ENCODE measurements around the gene TMEM196. TPM values are rescaled to one million over a fixed set of nuclear protein-coding genes. Genes with fewer than 3 reads are reported as not detected.
A peak's percentile ranks its signal among the peaks of the same experiment; 100 is the strongest.

Gene TMEM196
- total RNA-seq: not detected
- polyA plus RNA-seq (ENCODE audit: insufficient read length in 6 of 6): under 1 TPM in 4 of 6 donors, not detected in 2; 0.07 to 0.25 (median 0.09) TPM
- long read RNA-seq, donor 1: 0 reads
- long read RNA-seq, donor 2: 0 reads
- long read RNA-seq, donor 3: 0 reads
- long read RNA-seq, donor 4: 0 reads
- long read RNA-seq, donor 5: 0 reads
- long read RNA-seq, donor 6: 0 reads
- long read RNA-seq, donor 7: 0 reads
- long read RNA-seq, donor 8: 0 reads
- long read RNA-seq, donor 9: 0 reads
- long read RNA-seq, donor 10: 0 reads
- long read RNA-seq, donor 11, partial matches to known transcripts: 0 of 2 reads
- long read RNA-seq, donor 11, other reads (novel, unspliced or antisense): 0 of 2 reads
- long read RNA-seq, donor 12: 0 reads

- intact Hi-C loops (cut with DNase I): no loop called here
- Histone ChIP-seq H3K27ac (no peak within 1 kb of the TSS), H3K36me3 (no peaks in the 10 kb centered on the region), H3K4me1 (no peaks in the 10 kb centered on the region), H3K9me3 (no peaks in the 10 kb centered on the region), H3K27me3 (peaks cover 29 to 60% of the 10 kb centered on the region in 2 donors), H3K4me3 (no peak within 1 kb of the TSS)
- DNase-seq (peak in 3 of 4 donors; percentile 33 to 59 (median 35)), ATAC-seq (peak; percentile 81)
- TF ChIP-seq CTCF (IDR thresholded peaks at IDR 0.05): no peak
Observed at GRCh38 chr7:19772841-19773760, at the start of gene TMEM196. Gene TMEM196, minus strand, starts transcription at chr7:19773617. Its CDS starts 921 bp downstream, at chr7:19772696.

GRCh38 chr7:19816128-19816527 lies 42.7 kb upstream of the TMEM196 start:
- Histone ChIP-seq H3K4me3 (no peak overlapping the region), H3K36me3 (no peaks in the 10 kb centered on the region)
- intact Hi-C loops (cut with DNase I): no loop called here

GRCh38 chr7:19815546-19815945 lies 42.1 kb upstream of the TMEM196 start:
- Histone ChIP-seq H3K27ac (no peak overlapping the region), H3K9me3 (no peaks in the 10 kb centered on the region), H3K27me3 (no peaks in the 10 kb centered on the region), H3K4me1 (no peaks in the 10 kb centered on the region), H3K36me3 (no peaks in the 10 kb centered on the region), H3K4me3 (no peak overlapping the region)
- no peak for DNase-seq
- no peak for TF ChIP-seq CTCF (IDR thresholded peaks at IDR 0.05)
- no peak for ATAC-seq
- intact Hi-C loops (cut with DNase I): no loop called here

More at GRCh38 chr7:19816128-19816527, 42.7 kb upstream of the TMEM196 start:
- TF ChIP-seq CTCF (IDR thresholded peaks at IDR 0.05): no peak
- Histone ChIP-seq H3K4me1 (no peaks in the 10 kb centered on the region), H3K27ac (no peak overlapping the region), H3K27me3 (no peaks in the 10 kb centered on the region), H3K9me3 (no peaks in the 10 kb centered on the region)
- ATAC-seq: no peak
- DNase-seq: no peak

- H3K36me3 ChIP-seq: no peaks in the 10 kb centered on the region
- H3K27me3 ChIP-seq: no peaks in the 10 kb centered on the region
- H3K4me3 ChIP-seq: no peak overlapping the region
- intact Hi-C loops (cut with DNase I): no loop called here
- H3K4me1 ChIP-seq: no peaks in the 10 kb centered on the region
- TF ChIP-seq CTCF (IDR thresholded peaks at IDR 0.05): no peak
- H3K9me3 ChIP-seq: no peaks in the 10 kb centered on the region
- H3K27ac ChIP-seq: no peak overlapping the region
- DNase-seq (peak in 1 of 4 donors; percentile 1), ATAC-seq (no peak)
Observed at GRCh38 chr7:19814776-19815175, 41.4 kb upstream of the TMEM196 start.

GRCh38 chr7:19811386-19811785 lies 38.0 kb upstream of the TMEM196 start:
- ATAC-seq: no peak
- intact Hi-C loops (cut with DNase I): no loop called here
- H3K4me3 ChIP-seq: no peak overlapping the region
- H3K9me3 ChIP-seq: no peaks in the 10 kb centered on the region
- H3K36me3 ChIP-seq: no peaks in the 10 kb centered on the region
- no peak overlapping the region for H3K27ac ChIP-seq
- no peak for TF ChIP-seq CTCF (IDR thresholded peaks at IDR 0.05)
- no peaks in the 10 kb centered on the region for H3K27me3 ChIP-seq
- H3K4me1 ChIP-seq: no peaks in the 10 kb centered on the region
- no peak for DNase-seq
